GM18498 (cell line): ENCODE results near the gene MUC20.

Source experiments
- ATAC-seq: cut with Tn5 transposase; IDR thresholded peaks from one replicate; pipeline ENCODE4 v1.9.1; 2021; ENCODE audit warnings: mild to moderate bottlenecking, moderate library complexity; ENCODE audit not compliant: unreplicated experiment

MUC20 gene

GRCh38 chr3:195754141-195754540 lies 33.4 kb downstream of the MUC20 start:
- no peak for ATAC-seq

GRCh38 chr3:195754906-195755305 lies 34.1 kb downstream of the MUC20 start:
- ATAC-seq: no peak

GRCh38 chr3:195755391-195755790 lies 34.6 kb downstream of the MUC20 start:
- no peak for ATAC-seq

GRCh38 chr3:195755791-195756676 lies 35.3 kb downstream of the MUC20 start:
- no peak for ATAC-seq

GRCh38 chr3:195757438-195757770 lies 36.6 kb downstream of the MUC20 start:
- no peak for ATAC-seq

- no peak for ATAC-seq
These were observed 37.0 kb downstream of the MUC20 start for GRCh38 chr3:195757827-195758226.

- no peak for ATAC-seq
These were observed 38.1 kb downstream of the MUC20 start for GRCh38 chr3:195758721-195759353.

GRCh38 chr3:195760345-195761122 lies 39.8 kb downstream of the MUC20 start:
- ATAC-seq: no peak

- ATAC-seq: no peak
These were observed 40.4 kb downstream of the MUC20 start for GRCh38 chr3:195761123-195761566.

- ATAC-seq: no peak
These were observed 40.9 kb downstream of the MUC20 start for GRCh38 chr3:195761567-195762248.

GRCh38 chr3:195762249-195762585 lies 41.4 kb downstream of the MUC20 start:
- ATAC-seq: no peak

- no peak for ATAC-seq
These were observed 41.8 kb downstream of the MUC20 start for GRCh38 chr3:195762611-195763010.

- ATAC-seq: no peak
These were observed 42.5 kb downstream of the MUC20 start for GRCh38 chr3:195763076-195763830.

GRCh38 chr3:195763843-195764825 lies 43.4 kb downstream of the MUC20 start:
- no peak for ATAC-seq

- ATAC-seq: no peak
These were observed 44.4 kb downstream of the MUC20 start for GRCh38 chr3:195764961-195765706.

- no peak for ATAC-seq
These were observed 45.9 kb downstream of the MUC20 start for GRCh38 chr3:195766671-195767070.

GRCh38 chr3:195767792-195768191 lies 47.0 kb downstream of the MUC20 start:
- ATAC-seq: no peak

GRCh38 chr3:195768414-195768813 lies 47.6 kb downstream of the MUC20 start:
- ATAC-seq: no peak
